ENCODE measurements around the gene HOXD10. TPM values are rescaled to one million over a fixed set of nuclear protein-coding genes. Genes with fewer than 3 reads are reported as not detected.

HOXD10 gene
- total and polyA plus RNA-seq, 2 experiments from 2014 or later, result not detected

DNA sequence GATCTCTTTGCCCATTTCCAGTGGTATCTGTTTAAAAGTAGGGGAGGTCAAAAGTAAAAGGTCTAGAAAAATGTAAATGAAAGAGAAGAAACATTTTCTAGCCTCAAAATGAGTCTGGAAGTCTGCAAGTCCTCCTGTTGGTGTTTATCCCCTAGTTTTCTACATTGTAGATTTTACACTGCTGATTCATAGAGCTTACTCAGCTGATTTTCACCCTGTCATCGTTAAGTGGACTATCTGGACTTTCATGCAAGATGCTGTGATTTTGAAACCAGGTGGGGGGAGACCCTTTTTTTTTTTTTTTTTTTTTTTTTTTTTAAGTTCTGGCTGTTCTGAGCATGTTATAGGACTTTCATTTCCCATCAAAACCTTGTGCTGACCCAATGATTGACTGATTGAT lies 50.8 kb downstream of the HOXD10 start:
- TF ChIP-seq EZH2 (IDR thresholded peaks at IDR 0.05; ENCODE audit: low read depth, unreplicated experiment), result no peak
- TF ChIP-seq ZNF114 (CRISPR knock-in tag; IDR thresholded peaks at IDR 0.05), result no peak
- no peak for TF ChIP-seq EZH2phosphoT487 (IDR thresholded peaks at IDR 0.05; ENCODE audit: unreplicated experiment)
- TF ChIP-seq JUNB (IDR thresholded peaks at IDR 0.05; ENCODE audit: unreplicated experiment), result no peak
- TF ChIP-seq STAT1 (IDR thresholded peaks at IDR 0.05; ENCODE audit: unreplicated experiment), result no peak
- no peak for TF ChIP-seq POLR2AphosphoS5 (IDR thresholded peaks at IDR 0.05; ENCODE audit: low read depth)
- Mint-ChIP-seq H3K4me1 (peaks cover 39% of the 10 kb centered on the region), H3K4me3 (no peak overlapping the region), H3K27ac (no peak overlapping the region), H3K36me3 (ENCODE audit: low read depth) (no peaks in the 10 kb centered on the region), H3K9me3 (peaks cover 7% of the 10 kb centered on the region; the same call in 1 of the 3 replicates), H3K27me3 (ENCODE audit: insufficient read depth, low read depth, poor library complexity) (peaks cover 100% of the 10 kb centered on the region)
- Histone ChIP-seq H2AFZ (no peak overlapping the region), H3K4me3 (no peak overlapping the region), H3K27me3 (ENCODE audit: insufficient read depth) (peaks cover 100% of the 10 kb centered on the region), H4K20me1 (replicated peaks; ENCODE audit: insufficient read depth) (peaks cover 48% of the 10 kb centered on the region), H3K4me1 (ENCODE audit: insufficient read depth) (peaks cover 48% of the 10 kb centered on the region), H3F3A (replicated peaks; ENCODE audit: low read depth) (peaks cover 16% of the 10 kb centered on the region), H3K36me3 (ENCODE audit: insufficient read depth) (no peaks in the 10 kb centered on the region; the same call in 1 of the 2 replicates), H3K79me2 (replicated peaks; ENCODE audit: insufficient read depth) (no peaks in the 10 kb centered on the region), H3K4me2 (no peak overlapping the region), H3K9me2 (ENCODE audit: insufficient read depth) (no peaks in the 10 kb centered on the region), H3K27ac (ENCODE audit: low read depth) (no peak overlapping the region)
- no peak for ATAC-seq
- no peak for DNase-seq (ENCODE audit: low spot score)

DNA sequence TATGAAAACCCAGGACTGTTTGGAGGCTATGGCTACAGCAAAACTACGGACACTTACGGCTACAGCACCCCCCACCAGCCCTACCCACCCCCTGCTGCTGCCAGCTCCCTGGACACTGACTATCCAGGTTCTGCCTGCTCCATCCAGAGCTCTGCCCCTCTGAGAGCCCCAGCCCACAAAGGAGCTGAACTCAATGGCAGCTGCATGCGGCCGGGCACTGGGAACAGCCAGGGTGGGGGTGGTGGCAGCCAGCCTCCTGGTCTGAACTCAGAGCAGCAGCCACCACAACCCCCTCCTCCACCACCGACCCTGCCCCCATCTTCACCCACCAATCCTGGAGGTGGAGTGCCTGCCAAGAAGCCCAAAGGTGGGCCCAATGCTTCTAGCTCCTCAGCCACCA lies 52.6 kb downstream of the HOXD10 start:
- H3K4me3 ChIP-seq, result no peak overlapping the region
- no peaks in the 10 kb centered on the region for H3K9me2 ChIP-seq (ENCODE audit: insufficient read depth)
- H3K27ac ChIP-seq (ENCODE audit: low read depth), result no peak overlapping the region
- Mint-ChIP-seq H3K27ac (no peak overlapping the region), H3K36me3 (ENCODE audit: low read depth) (no peaks in the 10 kb centered on the region), H3K9me3 (peaks cover 2% of the 10 kb centered on the region; the same call in 1 of the 3 replicates), H3K4me3 (no peak overlapping the region), H3K4me1 (peaks cover 34% of the 10 kb centered on the region), H3K27me3 (ENCODE audit: insufficient read depth, low read depth, poor library complexity) (peaks cover 100% of the 10 kb centered on the region)
- H3K36me3 ChIP-seq (ENCODE audit: insufficient read depth), result no peaks in the 10 kb centered on the region; the same call in 1 of the 2 replicates
- H3K4me1 ChIP-seq (ENCODE audit: insufficient read depth), result peaks cover 33% of the 10 kb centered on the region
- H3F3A ChIP-seq (replicated peaks; ENCODE audit: low read depth), result peaks cover 16% of the 10 kb centered on the region
- no peaks in the 10 kb centered on the region for H3K79me2 ChIP-seq (replicated peaks; ENCODE audit: insufficient read depth)
- H3K4me2 ChIP-seq, result no peak overlapping the region
- DNase-seq (ENCODE audit: low spot score) (no peak), ATAC-seq (no peak)
- H4K20me1 ChIP-seq (replicated peaks; ENCODE audit: insufficient read depth), result peaks cover 51% of the 10 kb centered on the region
- H3K27me3 ChIP-seq (ENCODE audit: insufficient read depth), result peaks cover 100% of the 10 kb centered on the region
- no peak overlapping the region for H2AFZ ChIP-seq
- TF ChIP-seq REST (IDR thresholded peaks at IDR 0.05; ENCODE audit: unreplicated experiment) (no peak), ZNF462 (CRISPR knock-in tag; IDR thresholded peaks at IDR 0.05) (no peak), CREB1 (CRISPR knock-in tag; IDR thresholded peaks at IDR 0.05; ENCODE audit: low read depth) (no peak), EZH2phosphoT487 (IDR thresholded peaks at IDR 0.05; ENCODE audit: unreplicated experiment) (no peak), STAT1 (IDR thresholded peaks at IDR 0.05; ENCODE audit: unreplicated experiment) (no peak), ZNF331 (CRISPR knock-in tag; IDR thresholded peaks at IDR 0.05; ENCODE audit: low read depth) (no peak), EZH2 (IDR thresholded peaks at IDR 0.05; ENCODE audit: low read depth, unreplicated experiment) (no peak)
- TF ChIP-seq, protein P1, sequence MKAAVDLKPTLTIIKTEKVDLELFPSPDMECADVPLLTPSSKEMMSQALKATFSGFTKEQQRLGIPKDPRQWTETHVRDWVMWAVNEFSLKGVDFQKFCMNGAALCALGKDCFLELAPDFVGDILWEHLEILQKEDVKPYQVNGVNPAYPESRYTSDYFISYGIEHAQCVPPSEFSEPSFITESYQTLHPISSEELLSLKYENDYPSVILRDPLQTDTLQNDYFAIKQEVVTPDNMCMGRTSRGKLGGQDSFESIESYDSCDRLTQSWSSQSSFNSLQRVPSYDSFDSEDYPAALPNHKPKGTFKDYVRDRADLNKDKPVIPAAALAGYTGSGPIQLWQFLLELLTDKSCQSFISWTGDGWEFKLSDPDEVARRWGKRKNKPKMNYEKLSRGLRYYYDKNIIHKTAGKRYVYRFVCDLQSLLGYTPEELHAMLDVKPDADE (IDR thresholded peaks at IDR 0.05), result no peak

Data from GM23338 (cell line).